HG02852 (cell line): ENCODE results near the gene INPP4B.

ENCODE experiments used
- ATAC-seq: cut with Tn5 transposase; IDR thresholded peaks from one replicate; pipeline ENCODE4 v1.9.1; 2021; ENCODE audit warnings: mild to moderate bottlenecking, moderate library complexity; ENCODE audit not compliant: unreplicated experiment

INPP4B gene

DNA sequence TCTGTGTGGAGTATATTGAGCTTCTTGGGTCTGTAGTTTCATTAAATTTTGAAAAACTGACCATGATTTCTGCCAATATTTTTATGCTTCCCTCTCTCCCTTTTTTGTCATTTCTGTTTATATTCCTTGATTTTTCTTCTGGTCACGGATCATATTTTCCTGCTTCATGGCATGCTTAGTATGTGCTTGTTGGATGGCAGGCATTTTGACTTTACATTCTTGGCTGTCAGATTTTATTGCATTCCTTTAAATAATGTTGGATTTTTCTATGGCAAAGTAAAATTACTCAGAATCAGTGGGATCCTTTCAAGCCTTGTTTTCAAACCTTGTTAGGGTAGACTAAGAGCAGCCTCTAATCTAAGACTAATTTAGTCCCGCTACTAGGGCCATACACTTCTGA lies 677.9 kb downstream of the INPP4B start:
- no peak for ATAC-seq

DNA sequence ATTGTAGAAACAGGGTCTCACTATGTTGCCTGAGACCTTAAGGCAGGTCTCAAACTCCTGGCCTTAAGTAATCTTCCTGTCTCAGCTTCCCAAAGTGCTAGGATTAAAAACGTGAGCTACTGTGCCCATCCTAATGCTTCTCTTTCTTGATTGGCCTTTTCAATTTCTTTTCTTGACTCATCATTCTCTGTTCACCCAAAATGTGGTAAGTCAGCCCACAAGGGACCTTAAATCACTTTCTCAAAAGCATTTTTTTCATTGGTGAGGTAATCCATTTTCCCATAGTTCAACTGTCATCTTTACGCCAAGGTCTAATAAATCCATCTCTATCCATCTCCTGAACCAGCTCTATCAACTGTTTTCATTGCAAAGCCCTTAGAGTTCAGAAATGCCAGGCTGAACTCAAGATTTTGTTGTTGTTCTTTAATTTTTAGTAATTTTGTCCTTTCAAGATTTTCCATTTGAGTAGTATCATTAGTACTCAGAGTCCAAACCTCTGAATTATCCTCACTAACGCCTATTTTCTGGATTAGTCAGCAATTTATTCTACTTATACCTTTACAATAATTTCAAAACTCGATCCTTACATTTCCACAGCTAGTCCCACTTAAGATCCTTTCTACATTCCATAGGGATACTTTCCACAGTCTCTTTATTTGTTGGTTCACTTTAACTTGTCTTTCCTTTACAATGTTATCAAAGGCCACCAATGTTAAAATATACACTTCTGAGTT lies 681.2 kb downstream of the INPP4B start:
- no peak for ATAC-seq

DNA sequence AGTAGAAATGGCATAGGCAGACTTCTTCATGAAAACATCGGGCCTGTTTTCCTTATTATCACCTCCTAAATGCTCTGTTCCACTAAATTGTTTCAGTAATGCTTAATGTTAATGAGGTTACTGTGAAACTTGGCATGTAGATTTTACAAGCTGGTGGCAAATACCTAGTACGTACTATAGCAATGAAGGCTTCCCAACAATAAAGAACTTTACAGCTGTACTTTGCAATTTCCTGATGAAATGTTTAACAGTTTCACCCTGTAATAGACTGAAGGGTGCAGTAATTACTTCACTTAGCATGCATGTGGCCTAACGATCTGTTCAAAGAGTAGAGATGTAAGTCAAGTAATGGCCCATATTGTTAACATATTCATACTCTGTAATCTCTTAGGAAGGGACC lies 685.0 kb downstream of the INPP4B start:
- no peak for ATAC-seq

DNA sequence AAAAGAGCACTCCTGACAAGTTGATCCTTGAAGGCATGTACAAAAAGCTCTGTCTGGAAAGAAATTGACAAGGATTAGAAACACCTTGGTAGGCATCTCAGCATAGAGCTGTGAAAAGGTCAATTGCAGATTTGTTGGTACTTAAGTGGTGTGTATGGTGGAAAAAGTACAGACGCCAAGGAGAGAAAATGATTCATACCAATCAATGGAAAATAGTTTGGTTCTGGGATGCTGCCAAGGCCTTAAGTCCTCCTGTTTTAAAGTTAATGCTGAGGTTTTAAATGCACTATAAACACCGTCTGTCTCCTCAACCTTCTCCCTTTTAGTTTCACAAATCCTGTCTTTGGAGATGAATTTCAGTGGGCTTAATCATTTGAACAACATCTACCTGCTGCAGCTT lies 685.6 kb downstream of the INPP4B start:
- no peak for ATAC-seq

DNA sequence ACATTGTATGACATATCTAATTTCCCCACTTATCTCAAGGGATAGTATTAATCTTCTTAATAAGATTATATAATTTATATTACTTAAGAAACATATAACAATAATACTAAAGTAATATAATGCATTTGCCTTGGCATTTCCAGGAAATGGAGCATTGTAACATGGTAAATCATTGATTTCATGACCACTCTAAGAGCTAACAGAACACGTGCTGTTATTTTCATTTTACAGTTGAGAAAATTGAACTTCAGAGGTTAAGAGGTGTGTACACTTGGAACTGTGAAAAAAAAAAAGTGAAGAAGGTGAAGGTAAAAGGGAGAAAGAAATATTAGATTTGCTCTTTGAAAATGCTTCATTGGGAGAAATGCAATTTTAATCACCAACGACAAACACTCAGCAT lies 687.1 kb downstream of the INPP4B start:
- ATAC-seq, result no peak

DNA sequence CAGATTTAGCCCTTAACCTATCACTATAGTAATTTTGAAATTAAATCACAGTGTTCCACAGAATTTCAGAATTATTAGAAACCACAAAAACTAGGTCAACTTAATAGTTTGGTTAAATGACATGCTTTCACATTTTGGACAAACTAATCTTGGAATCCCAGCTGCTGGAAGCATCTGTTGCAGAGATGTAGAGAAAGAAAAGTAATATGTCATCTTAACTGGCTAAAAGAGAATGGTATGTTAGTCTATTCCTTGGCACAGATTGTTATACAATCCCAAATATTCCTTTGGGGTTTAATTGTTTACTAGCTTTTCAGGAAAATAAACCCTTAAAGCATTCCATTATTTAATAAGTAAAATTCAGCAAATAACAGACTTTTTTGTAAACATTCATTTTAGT lies 689.8 kb downstream of the INPP4B start:
- no peak for ATAC-seq

DNA sequence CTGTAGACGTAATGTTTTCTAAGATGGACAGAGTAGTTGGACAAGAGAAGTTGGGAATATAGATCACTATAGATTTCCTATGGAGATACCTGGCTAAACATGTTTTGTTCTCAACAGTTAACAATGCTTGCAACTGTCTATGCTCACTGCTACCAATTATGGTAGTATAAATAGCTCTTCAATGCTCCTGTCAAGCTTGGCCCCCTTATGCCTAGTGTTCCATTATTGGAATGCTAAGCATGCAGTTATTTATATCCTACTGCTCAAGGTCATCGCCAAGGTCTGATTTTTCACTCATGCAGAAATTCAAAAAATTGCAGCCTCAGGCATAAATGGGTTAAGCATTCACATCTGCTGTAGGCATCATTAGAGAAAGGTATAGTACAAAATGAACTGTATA lies 690.8 kb downstream of the INPP4B start:
- no peak for ATAC-seq

DNA sequence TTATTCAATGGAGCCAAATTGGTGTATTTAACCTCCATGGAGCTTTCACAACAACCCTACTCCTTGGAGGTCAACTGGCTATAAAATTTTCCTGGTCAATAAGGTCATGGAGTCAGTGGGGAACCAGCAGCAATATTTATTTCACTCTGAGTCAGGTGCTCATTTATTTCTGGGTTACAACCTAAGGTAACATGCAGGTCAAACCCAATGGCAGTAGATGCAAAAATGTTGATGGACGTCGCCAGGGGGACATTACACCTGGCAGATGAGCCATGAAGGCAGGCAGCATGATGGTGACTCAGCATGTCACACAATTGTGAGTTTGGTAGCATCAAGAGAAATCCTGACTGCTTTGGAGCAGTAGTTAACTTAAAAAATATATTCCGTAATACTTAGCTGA lies 695.6 kb downstream of the INPP4B start:
- ATAC-seq, result no peak

DNA sequence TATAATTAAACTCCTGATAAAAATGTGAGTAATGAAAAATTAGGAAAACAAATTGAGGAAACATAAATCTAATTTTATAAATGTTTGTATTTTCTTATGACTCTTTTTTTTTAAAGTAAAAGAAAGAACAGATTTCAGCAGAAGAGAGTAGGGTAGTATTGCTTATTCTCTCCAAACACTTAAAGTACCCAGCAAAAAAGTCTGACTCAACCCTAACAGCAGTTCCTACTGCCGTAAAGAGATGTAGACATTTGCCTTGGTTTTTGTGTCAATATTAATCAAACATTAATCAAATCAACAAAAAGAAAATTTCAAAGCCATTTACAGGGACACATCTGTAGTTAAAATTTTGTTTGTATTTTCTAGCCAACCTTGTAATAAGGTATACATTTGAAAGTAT lies 701.3 kb downstream of the INPP4B start:
- ATAC-seq, result no peak

DNA sequence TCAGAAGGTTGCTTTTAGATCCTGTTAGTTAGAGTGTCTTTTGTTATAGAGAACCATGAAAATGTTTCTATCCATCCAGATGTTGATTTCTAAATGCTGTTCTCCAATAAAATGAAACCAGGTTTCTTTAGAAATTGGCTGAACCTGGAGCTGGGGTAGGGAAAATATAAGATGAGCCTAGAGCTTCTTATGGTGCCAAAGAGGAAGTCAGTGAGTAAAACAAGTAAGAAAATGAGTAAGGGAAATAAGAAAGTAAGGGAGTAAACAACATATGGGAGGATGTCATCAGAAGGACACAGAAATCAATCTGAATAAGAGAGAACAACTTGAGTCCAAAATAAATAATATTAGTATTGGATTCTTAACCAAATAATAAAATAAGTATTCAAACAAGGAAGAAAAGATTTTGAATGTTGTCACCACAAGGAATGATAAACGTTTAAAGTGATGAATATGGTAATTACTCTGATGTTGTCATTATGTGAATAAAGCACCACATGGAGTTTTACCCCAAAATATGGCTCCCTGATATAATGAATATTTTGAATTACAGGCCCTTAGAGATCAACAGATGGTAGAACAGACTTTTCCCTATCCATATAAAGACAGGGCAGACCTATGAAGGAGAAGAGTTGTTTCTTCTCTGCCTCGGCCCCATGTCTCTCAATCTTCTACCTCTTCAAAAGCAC lies 703.6 kb downstream of the INPP4B start:
- ATAC-seq, result no peak

DNA sequence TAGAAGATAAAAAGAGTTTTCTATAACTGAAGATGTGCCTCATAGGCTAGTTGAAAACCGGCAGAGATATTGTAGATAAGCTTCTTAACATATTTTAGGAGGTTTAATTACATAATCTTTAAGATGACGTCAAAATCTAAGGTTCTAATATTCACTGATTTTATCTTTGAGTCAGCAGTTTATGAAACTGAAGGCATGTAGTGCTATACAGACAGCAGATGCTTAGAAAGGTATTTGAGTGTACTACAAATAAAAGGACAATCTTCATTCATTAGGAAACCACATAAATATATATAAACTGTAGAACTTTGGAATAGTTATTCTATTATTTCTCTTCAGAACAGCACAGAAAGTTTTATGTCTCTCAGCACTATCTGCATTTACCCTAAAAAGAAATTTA lies 704.9 kb downstream of the INPP4B start:
- ATAC-seq, result no peak

DNA sequence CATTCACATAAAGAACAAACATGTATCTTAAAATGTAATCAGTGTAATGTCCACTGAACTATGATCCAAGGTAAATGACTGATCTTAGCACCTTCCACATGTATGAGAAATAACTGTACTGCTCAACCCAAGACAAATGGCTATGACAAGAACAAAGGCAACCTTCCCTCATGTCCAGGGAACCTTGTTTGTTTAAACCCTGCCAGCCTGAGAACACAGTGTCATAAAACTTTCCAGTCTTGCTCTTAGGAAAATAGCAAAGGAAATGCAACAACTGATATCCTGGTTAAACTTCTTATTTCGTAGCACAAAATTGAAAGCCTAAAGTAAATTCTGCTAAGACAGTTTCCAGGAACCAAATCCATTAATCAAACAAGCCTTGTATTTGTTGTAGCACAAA lies 715.4 kb downstream of the INPP4B start:
- ATAC-seq, result no peak

DNA sequence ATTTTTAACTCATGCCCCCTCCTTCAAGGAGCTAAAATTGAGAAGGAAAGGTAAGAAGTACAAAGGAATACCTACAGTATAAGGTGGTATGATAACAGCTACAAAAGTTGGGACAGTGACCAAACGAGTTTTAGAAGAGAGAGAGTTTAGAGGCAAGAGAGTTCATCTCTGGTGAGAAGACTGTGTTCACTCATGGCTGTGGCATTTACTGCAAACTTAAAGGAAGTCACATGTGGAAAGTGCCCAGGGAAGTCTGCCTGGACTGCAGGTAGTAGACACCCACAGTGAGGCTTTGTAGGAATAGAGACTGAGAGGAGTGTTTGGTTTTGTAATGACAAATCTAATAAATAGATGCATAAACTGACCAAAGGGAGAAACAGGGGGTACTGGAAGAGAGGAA lies 716.2 kb downstream of the INPP4B start:
- no peak for ATAC-seq

DNA sequence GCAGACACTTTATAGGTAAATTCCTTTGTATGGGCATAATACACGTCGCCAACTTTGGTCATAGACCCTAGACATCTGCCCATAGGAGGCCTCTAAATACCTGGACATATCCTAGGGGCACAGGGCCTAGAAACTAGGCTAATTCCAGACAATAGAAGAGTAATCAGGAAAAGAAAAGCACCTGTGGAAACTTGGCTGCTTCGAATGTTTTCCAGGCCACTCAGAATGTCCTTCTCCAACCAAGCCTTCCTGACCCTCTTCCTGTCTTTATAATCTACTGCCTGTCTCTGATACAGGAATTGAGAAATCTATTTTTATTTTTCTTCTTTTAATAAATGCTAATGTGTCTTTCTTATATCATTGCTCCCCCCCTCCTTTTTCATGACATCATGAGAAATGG lies 716.6 kb downstream of the INPP4B start:
- ATAC-seq, result no peak

DNA sequence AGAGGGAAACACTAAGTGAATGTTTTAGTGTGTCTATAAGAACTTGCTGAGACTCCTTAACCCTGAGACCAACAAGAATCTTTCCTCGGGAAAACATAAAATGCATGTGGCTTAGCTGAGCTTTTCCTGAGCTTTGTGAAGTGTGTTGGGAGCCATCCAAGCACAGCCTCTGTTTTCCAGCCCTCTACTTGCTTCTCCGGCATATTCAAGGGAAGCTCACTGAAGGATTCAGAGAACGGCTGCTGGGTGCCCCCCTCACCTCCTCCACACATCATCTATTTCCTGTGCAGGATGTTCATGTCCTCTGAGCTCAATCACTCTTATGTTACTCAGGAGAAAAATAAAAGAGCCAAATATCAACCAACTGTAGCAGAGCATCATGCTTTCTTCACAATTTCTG lies 717.6 kb downstream of the INPP4B start:
- ATAC-seq, result no peak

DNA sequence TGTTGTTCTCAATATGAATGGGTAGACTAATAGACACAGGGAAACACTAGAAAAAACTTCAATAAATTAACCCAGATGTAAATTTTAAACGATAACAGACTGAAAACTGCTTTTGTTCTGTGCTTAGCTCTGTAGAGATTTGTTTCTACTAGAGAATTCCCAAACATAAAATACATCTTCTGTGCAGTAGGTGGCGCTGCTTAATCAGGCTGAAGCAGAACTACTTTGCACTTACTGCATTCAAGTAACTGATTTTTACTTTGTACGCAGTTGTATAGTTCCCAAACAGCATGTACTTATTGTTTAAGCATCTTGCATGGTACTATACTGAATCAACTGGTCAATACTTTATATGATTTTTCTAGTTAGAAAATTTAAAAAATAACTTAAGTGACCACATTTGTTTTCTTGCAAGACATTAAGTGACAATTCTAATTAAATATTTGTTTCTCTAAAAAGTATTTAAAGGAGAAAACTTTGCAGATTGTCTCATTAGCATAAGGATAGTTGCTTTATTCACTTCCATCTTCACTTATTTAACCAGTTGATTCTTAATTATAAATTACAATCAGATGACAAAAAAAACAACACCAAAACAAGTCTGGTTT lies 719.1 kb downstream of the INPP4B start:
- peak; percentile 85 for ATAC-seq

DNA sequence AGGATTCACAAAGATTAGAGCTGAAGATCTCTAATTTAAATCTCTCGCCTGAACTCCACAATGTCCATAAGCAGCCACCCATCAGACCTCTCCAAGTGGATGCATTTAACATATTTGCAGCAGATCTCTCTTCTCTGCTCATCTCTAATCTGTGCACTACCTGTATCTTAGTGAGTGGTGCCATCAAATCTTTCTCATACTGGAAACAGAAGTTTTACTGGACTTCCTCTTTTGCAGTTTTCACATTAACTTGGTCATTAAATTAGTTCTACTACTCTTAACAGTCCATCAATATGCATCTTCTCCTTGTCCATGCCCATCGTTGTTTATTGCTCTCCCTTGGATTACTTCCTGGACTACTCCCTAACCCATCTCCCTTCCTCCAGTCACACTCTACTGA lies 721.2 kb downstream of the INPP4B start:
- no peak for ATAC-seq

DNA sequence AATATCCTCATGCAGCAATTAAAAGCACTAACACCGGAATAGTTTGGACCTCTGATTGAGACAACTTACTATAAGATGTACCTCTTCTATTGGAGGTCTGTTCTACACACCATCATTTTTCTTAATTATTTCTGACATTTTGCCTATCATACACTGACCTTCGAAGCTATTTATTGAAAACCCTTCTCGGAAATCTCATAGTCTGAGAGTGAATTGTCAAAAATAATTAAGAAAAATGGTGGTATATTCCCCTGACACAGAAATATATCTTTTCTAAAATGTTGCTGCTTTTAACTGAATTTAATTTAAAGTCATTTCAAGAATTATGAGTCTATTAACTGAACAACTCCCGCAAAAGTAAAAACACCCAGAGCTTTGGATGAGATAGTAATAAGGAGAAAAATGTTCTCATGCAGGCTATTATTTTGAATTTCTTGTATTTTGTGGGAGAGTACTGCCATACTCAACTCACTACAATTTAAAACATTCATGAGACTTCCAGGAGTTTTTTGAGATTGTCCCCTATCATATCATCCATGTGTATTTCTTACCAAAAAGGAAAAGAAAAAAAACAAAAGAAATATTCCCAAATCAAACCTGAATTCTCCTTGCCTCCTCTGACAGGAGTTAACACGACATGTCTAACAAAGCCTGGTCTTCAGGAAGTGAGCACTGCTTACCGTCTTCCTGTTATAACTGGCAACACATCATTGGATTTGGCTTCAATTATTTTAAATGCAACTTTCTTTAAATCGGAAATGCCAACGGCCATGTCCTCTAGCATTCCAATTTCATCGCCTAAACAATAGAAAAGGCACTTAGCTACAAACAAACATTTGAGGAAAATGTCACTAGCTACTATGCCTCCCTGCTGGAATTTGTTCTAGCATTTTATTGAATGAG lies 724.4 kb downstream of the INPP4B start:
- no peak for ATAC-seq

DNA sequence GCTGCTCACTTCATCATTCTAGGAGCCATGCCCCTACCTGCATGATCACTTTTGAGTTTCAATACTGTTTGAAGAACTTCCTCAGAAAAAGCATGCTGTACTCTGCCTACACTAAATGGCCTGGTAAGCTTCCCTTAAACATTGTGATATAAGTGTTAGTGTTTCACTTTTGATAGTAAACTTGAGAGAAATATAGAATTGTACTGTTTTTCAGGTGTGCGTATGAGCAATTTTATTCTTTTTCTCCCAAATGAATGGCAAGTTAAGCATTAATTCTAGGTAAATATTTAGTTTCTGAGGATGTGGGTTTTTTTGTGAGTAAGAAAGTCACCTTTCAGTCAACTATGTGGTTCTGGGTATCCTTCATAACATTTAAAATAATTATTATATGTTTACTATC lies 725.2 kb downstream of the INPP4B start:
- ATAC-seq, result no peak

DNA sequence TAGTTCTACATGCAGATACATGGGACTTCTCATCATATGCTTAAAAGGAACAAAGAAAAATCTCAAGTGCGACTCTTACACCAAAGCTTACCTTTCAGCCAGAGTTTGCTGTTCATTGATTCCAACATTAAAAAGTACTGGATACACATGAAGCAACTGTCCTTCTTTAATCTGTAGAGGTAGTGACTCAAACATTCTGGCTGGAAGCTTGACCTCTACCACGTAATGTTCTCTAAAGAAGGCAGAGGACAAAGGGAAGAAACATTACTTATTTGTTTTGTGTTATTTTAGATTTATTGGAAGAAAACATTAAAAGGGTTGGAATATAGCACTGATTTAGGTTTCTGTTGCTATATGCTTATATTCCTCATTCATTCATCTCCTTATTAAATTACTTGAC lies 733.6 kb downstream of the INPP4B start:
- no peak for ATAC-seq

DNA sequence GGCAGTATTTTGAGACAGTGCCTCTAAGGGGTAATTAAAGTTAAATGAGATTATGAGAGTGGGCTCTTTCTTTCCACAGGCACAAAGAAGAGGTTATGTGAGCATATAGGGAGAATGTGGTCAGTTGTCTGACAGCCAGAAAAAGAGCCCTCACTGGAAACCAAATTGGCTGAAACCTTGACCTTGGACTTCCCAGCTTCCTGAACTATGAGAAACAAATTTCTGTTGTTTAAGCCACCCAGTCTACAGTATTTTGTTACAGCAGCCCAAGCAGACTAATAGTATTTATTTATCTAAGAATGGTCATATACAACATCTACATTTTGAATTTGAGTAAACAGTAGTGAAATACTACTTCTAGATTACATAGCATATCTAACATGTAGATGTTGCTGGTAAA lies 736.0 kb downstream of the INPP4B start:
- no peak for ATAC-seq
